Stimulated activated CD4-positive, alpha-beta T cell treated with anti-CD3 and anti-CD28 coated beads, TNF-alpha, amount 100 ng/mL, for 24 hours (primary cell): ENCODE results near the gene PLRG1.

Experiments used
- DNase-seq, 3 experiments: peaks; one replicate each; pipeline ENCODE4 v3.0.0-alpha.2; 2020; ENCODE audit warnings: low read depth in 3 of 3

Gene PLRG1

GRCh38 chr4:154519214-154519613 is 31.0 kb downstream of the PLRG1 start:
- DNase-seq = no peak

GRCh38 chr4:154517591-154517990 is 32.6 kb downstream of the PLRG1 start:
- no peak for DNase-seq

GRCh38 chr4:154516318-154517029 is 33.7 kb downstream of the PLRG1 start:
- DNase-seq = no peak

GRCh38 chr4:154511981-154512380 is 38.2 kb downstream of the PLRG1 start:
- DNase-seq = no peak

GRCh38 chr4:154511548-154511947 is 38.7 kb downstream of the PLRG1 start:
- no peak for DNase-seq

- DNase-seq = no peak
Observed at GRCh38 chr4:154507156-154507555, 43.0 kb downstream of the PLRG1 start.

- no peak for DNase-seq
Observed at GRCh38 chr4:154506253-154506652, 43.9 kb downstream of the PLRG1 start.

- no peak for DNase-seq
Observed at GRCh38 chr4:154503598-154503997, 46.6 kb downstream of the PLRG1 start.

GRCh38 chr4:154502111-154502510 is 48.1 kb downstream of the PLRG1 start:
- DNase-seq = no peak

- DNase-seq = no peak
Observed at GRCh38 chr4:154497889-154498288, 52.3 kb downstream of the PLRG1 start.

- DNase-seq = no peak
Observed at GRCh38 chr4:154495867-154496266, 54.3 kb downstream of the PLRG1 start.

GRCh38 chr4:154492288-154492687 is 57.9 kb downstream of the PLRG1 start:
- no peak for DNase-seq

- DNase-seq = peak in 1 of 3 experiments; percentile 9
Observed at GRCh38 chr4:154491341-154492271, 58.6 kb downstream of the PLRG1 start, which contains the start of gene DCHS2. Gene DCHS2, minus strand, starts transcription at chr4:154491799. Its CDS starts 444 bp downstream, at chr4:154491355.

GRCh38 chr4:154490583-154491340 is 59.4 kb downstream of the PLRG1 start:
- peak in 1 of 3 experiments; percentile 14 for DNase-seq

GRCh38 chr4:154490234-154490582 is 60.0 kb downstream of the PLRG1 start:
- peak in 1 of 3 experiments; percentile 2 for DNase-seq

- DNase-seq = no peak
Observed at GRCh38 chr4:154489558-154490233, 60.5 kb downstream of the PLRG1 start.

GRCh38 chr4:154487145-154487544 is 63.1 kb downstream of the PLRG1 start:
- no peak for DNase-seq

- no peak for DNase-seq
Observed at GRCh38 chr4:154485127-154485773, 65.0 kb downstream of the PLRG1 start.
